GM23338 (cell line): Measurements from ENCODE around the gene TAPBP. TPM values are rescaled to one million over a fixed set of nuclear protein-coding genes. Genes with fewer than 3 reads are reported as not detected.

Experiments used
- ATAC-seq: fragments of 200-7000 bp; cut with Tn5 transposase; 3 replicates; pipeline ENCODE4 v1.9.1; 2020
- DNase-seq: peaks from one replicate; pipeline ENCODE4 v3.0.0-alpha.2; 2015; ENCODE audit warnings: low spot score
- H2AFZ ChIP-seq: fragments of 200-600 bp; sonication (generic); 2 replicates; pipeline ENCODE4 v1.8.0; 2016; ENCODE audit warnings: antibody characterized with exemption, mild to moderate bottlenecking, moderate library complexity
- H3F3A ChIP-seq: fragments of 200-600 bp; sonication (generic); replicated peaks from 2 replicates; pipeline ENCODE4 v1.8.0; 2017; ENCODE audit warnings: antibody characterized with exemption, mixed run types, low read depth
- H3K27ac ChIP-seq: fragments of 200-600 bp; sonication (generic); 2 replicates; pipeline ENCODE4 v1.6.1; 2016; ENCODE audit warnings: low read depth
- H3K27me3 ChIP-seq: fragments of 200-600 bp; sonication (generic); 2 replicates; pipeline ENCODE4 v1.8.0; 2016; ENCODE audit warnings: mild to moderate bottlenecking, mixed run types, moderate library complexity; ENCODE audit not compliant: insufficient read depth
- H3K36me3 ChIP-seq: fragments of 200-600 bp; sonication (generic); 2 replicates; pipeline ENCODE4 v1.8.0; 2016; ENCODE audit warnings: mild to moderate bottlenecking; ENCODE audit not compliant: insufficient read depth
- H3K4me1 ChIP-seq: fragments of 200-600 bp; sonication (generic); 2 replicates; pipeline ENCODE4 v1.8.0; 2016; ENCODE audit warnings: mild to moderate bottlenecking, moderate library complexity; ENCODE audit not compliant: insufficient read depth
- H3K4me2 ChIP-seq: fragments of 200-600 bp; sonication (generic); 2 replicates; pipeline ENCODE4 v1.7.1; 2017; ENCODE audit warnings: mixed run types
- H3K4me3 ChIP-seq: fragments of 200-600 bp; sonication (generic); 2 replicates; pipeline ENCODE4 v1.6.1; 2016; ENCODE audit warnings: mixed run types
- H3K79me2 ChIP-seq: fragments of 200-600 bp; sonication (generic); replicated peaks from 2 replicates; pipeline ENCODE4 v1.8.0; 2017; ENCODE audit warnings: mild to moderate bottlenecking; ENCODE audit not compliant: insufficient read depth
- H3K9me2 ChIP-seq: fragments of 200-600 bp; sonication (generic); 2 replicates; pipeline ENCODE4 v1.8.0; 2017; ENCODE audit not compliant: insufficient read depth
- H4K20me1 ChIP-seq: fragments of 200-600 bp; sonication (generic); replicated peaks from 2 replicates; pipeline ENCODE4 v1.8.0; 2017; ENCODE audit warnings: mild to moderate bottlenecking; ENCODE audit not compliant: insufficient read depth
- H3K27ac Mint-ChIP-seq: 2 replicates; pipeline ENCODE4 v1.8.0; 2020; ENCODE audit warnings: inconsistent platforms, mild to moderate bottlenecking, moderate library complexity, mixed read lengths
- H3K27me3 Mint-ChIP-seq: 3 replicates; pipeline ENCODE4 v1.8.0; 2022; ENCODE audit warnings: low read depth, mild to moderate bottlenecking, moderate library complexity, mixed read lengths, inconsistent platforms; ENCODE audit not compliant: insufficient read depth, poor library complexity
- H3K36me3 Mint-ChIP-seq: 3 replicates; pipeline ENCODE4 v1.8.0; 2021; ENCODE audit warnings: low read depth, mild to moderate bottlenecking, inconsistent platforms, moderate library complexity, mixed read lengths
- H3K4me1 Mint-ChIP-seq: 3 replicates; pipeline ENCODE4 v1.8.0; 2020; ENCODE audit warnings: mild to moderate bottlenecking, inconsistent platforms, mixed read lengths
- H3K4me3 Mint-ChIP-seq: 3 replicates; pipeline ENCODE4 v1.8.0; 2021; ENCODE audit warnings: moderate library complexity, mild to moderate bottlenecking, inconsistent platforms, mixed read lengths
- H3K9me3 Mint-ChIP-seq: 3 replicates; pipeline ENCODE4 v1.8.0; 2020; ENCODE audit warnings: moderate library complexity, mild to moderate bottlenecking, inconsistent platforms, mixed read lengths
- CREB1 ChIP-seq: fragments of 250-450 bp; sonication (Bioruptor Pico); IDR thresholded peaks from 2 replicates; pipeline ENCODE4 v1.5.0; 2020; ENCODE audit warnings: low read depth, mild to moderate bottlenecking, moderate library complexity
- CTCF ChIP-seq, 2 experiments: fragments of 200-600 bp in 1 of 2; sonication (generic) in 1 of 2; conservative IDR thresholded peaks; 2 replicates each; pipeline versions ENCODE4 v1.5.1 to v1.6.1; 2016 to 2017; ENCODE audit warnings: antibody characterized with exemption in 2 of 2, low read depth in 2 of 2, mild to moderate bottlenecking in 2 of 2, moderate library complexity in 1 of 2
- ETS1 ChIP-seq: IDR thresholded peaks from 2 replicates; pipeline ENCODE4 v1.6.1; 2016; ENCODE audit warnings: antibody characterized with exemption
- EZH2 ChIP-seq: fragments of 200-600 bp; sonication (generic); IDR thresholded peaks from one replicate; pipeline ENCODE4 v1.8.0; 2017; ENCODE audit warnings: antibody characterized with exemption, mild to moderate bottlenecking, low read depth; ENCODE audit not compliant: unreplicated experiment
- EZH2phosphoT487 ChIP-seq: fragments of 200-600 bp; sonication (generic); IDR thresholded peaks from one replicate; pipeline ENCODE4 v1.8.1; 2018; ENCODE audit warnings: antibody characterized with exemption; ENCODE audit not compliant: unreplicated experiment
- JUNB ChIP-seq: IDR thresholded peaks from one replicate; pipeline ENCODE4 v1.6.1; 2016; ENCODE audit warnings: antibody characterized with exemption; ENCODE audit not compliant: unreplicated experiment
- NANOG ChIP-seq: IDR thresholded peaks from 2 replicates; pipeline ENCODE4 v1.6.1; 2016; ENCODE audit warnings: antibody characterized with exemption, borderline replicate concordance
- POLR2AphosphoS5 ChIP-seq: IDR thresholded peaks from 2 replicates; pipeline ENCODE4 v1.6.1; 2016; ENCODE audit warnings: antibody characterized with exemption, low read depth
- STAT1 ChIP-seq: IDR thresholded peaks from one replicate; pipeline ENCODE4 v1.6.1; 2016; ENCODE audit warnings: antibody characterized with exemption; ENCODE audit not compliant: unreplicated experiment
- ZNF114 ChIP-seq: fragments of 250-450 bp; sonication (Bioruptor Pico); IDR thresholded peaks from 2 replicates; pipeline ENCODE4 v1.5.0; 2020; ENCODE audit warnings: mild to moderate bottlenecking, moderate library complexity
- ZNF331 ChIP-seq: fragments of 250-450 bp; sonication (Bioruptor Pico); IDR thresholded peaks from 2 replicates; pipeline ENCODE4 v1.5.0; 2020; ENCODE audit warnings: low read depth, mild to moderate bottlenecking, moderate library complexity
- polyA plus RNA-seq: library from polyadenylated mRNA; unstranded; fragments of >200 nt; fragmentation: Nextera tagmentation; extraction: Ambion mirVana; gene quantifications from 2 replicates; pipeline ENCODE4 v1.2.1, GENCODE V29; 2016
- total RNA-seq: library from RNA; depleted of rRNA; stranded (reverse); fragments of >200 nt; shearing (Covaris generic); gene quantifications from 2 replicates; pipeline ENCODE4 v1.2.3, GENCODE V29; 2014
- TF ChIP-seq, protein P1 (sequence below): IDR thresholded peaks from one replicate; pipeline ENCODE4 v1.6.1; 2018; ENCODE audit warnings: antibody characterized with exemption; ENCODE audit not compliant: unreplicated experiment
- TF ChIP-seq, protein P2 (sequence below): fragments of 250-450 bp; sonication (Bioruptor Pico); IDR thresholded peaks from 2 replicates; pipeline ENCODE4 v1.5.0; 2020; ENCODE audit warnings: mild to moderate bottlenecking, moderate library complexity

Gene TAPBP
- total and polyA plus RNA-seq, 2 experiments from 2014 or later = 19.9 to 37.5 TPM

GRCh38 chr6:33319939-33320314 is 6.0 kb upstream of the TAPBP start:
- no peak for ATAC-seq
- Histone ChIP-seq H3K9me2 (no peaks in the 10 kb centered on the region), H3K4me2 (no peak overlapping the region)

More at GRCh38 chr6:33319939-33320314, 6.0 kb upstream of the TAPBP start:
- peak overlapping the region; percentile 93; the same call in 1 of the 3 replicates for H3K4me3 Mint-ChIP-seq
- TF ChIP-seq ZNF114 (CRISPR knock-in tag) (no peak), ZNF331 (CRISPR knock-in tag) (no peak), ETS1 (no peak), JUNB (no peak), EZH2 (no peak), STAT1 (no peak), EZH2phosphoT487 (no peak), CTCF (conservative IDR thresholded peaks at IDR 0.05; ENCODE audit: low read depth in 2 of 2) (no peak), CREB1 (CRISPR knock-in tag) (no peak), NANOG (no peak), POLR2AphosphoS5 (no peak)
- TF ChIP-seq, protein P1, sequence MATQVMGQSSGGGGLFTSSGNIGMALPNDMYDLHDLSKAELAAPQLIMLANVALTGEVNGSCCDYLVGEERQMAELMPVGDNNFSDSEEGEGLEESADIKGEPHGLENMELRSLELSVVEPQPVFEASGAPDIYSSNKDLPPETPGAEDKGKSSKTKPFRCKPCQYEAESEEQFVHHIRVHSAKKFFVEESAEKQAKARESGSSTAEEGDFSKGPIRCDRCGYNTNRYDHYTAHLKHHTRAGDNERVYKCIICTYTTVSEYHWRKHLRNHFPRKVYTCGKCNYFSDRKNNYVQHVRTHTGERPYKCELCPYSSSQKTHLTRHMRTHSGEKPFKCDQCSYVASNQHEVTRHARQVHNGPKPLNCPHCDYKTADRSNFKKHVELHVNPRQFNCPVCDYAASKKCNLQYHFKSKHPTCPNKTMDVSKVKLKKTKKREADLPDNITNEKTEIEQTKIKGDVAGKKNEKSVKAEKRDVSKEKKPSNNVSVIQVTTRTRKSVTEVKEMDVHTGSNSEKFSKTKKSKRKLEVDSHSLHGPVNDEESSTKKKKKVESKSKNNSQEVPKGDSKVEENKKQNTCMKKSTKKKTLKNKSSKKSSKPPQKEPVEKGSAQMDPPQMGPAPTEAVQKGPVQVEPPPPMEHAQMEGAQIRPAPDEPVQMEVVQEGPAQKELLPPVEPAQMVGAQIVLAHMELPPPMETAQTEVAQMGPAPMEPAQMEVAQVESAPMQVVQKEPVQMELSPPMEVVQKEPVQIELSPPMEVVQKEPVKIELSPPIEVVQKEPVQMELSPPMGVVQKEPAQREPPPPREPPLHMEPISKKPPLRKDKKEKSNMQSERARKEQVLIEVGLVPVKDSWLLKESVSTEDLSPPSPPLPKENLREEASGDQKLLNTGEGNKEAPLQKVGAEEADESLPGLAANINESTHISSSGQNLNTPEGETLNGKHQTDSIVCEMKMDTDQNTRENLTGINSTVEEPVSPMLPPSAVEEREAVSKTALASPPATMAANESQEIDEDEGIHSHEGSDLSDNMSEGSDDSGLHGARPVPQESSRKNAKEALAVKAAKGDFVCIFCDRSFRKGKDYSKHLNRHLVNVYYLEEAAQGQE = no peak
- TF ChIP-seq, protein P2, sequence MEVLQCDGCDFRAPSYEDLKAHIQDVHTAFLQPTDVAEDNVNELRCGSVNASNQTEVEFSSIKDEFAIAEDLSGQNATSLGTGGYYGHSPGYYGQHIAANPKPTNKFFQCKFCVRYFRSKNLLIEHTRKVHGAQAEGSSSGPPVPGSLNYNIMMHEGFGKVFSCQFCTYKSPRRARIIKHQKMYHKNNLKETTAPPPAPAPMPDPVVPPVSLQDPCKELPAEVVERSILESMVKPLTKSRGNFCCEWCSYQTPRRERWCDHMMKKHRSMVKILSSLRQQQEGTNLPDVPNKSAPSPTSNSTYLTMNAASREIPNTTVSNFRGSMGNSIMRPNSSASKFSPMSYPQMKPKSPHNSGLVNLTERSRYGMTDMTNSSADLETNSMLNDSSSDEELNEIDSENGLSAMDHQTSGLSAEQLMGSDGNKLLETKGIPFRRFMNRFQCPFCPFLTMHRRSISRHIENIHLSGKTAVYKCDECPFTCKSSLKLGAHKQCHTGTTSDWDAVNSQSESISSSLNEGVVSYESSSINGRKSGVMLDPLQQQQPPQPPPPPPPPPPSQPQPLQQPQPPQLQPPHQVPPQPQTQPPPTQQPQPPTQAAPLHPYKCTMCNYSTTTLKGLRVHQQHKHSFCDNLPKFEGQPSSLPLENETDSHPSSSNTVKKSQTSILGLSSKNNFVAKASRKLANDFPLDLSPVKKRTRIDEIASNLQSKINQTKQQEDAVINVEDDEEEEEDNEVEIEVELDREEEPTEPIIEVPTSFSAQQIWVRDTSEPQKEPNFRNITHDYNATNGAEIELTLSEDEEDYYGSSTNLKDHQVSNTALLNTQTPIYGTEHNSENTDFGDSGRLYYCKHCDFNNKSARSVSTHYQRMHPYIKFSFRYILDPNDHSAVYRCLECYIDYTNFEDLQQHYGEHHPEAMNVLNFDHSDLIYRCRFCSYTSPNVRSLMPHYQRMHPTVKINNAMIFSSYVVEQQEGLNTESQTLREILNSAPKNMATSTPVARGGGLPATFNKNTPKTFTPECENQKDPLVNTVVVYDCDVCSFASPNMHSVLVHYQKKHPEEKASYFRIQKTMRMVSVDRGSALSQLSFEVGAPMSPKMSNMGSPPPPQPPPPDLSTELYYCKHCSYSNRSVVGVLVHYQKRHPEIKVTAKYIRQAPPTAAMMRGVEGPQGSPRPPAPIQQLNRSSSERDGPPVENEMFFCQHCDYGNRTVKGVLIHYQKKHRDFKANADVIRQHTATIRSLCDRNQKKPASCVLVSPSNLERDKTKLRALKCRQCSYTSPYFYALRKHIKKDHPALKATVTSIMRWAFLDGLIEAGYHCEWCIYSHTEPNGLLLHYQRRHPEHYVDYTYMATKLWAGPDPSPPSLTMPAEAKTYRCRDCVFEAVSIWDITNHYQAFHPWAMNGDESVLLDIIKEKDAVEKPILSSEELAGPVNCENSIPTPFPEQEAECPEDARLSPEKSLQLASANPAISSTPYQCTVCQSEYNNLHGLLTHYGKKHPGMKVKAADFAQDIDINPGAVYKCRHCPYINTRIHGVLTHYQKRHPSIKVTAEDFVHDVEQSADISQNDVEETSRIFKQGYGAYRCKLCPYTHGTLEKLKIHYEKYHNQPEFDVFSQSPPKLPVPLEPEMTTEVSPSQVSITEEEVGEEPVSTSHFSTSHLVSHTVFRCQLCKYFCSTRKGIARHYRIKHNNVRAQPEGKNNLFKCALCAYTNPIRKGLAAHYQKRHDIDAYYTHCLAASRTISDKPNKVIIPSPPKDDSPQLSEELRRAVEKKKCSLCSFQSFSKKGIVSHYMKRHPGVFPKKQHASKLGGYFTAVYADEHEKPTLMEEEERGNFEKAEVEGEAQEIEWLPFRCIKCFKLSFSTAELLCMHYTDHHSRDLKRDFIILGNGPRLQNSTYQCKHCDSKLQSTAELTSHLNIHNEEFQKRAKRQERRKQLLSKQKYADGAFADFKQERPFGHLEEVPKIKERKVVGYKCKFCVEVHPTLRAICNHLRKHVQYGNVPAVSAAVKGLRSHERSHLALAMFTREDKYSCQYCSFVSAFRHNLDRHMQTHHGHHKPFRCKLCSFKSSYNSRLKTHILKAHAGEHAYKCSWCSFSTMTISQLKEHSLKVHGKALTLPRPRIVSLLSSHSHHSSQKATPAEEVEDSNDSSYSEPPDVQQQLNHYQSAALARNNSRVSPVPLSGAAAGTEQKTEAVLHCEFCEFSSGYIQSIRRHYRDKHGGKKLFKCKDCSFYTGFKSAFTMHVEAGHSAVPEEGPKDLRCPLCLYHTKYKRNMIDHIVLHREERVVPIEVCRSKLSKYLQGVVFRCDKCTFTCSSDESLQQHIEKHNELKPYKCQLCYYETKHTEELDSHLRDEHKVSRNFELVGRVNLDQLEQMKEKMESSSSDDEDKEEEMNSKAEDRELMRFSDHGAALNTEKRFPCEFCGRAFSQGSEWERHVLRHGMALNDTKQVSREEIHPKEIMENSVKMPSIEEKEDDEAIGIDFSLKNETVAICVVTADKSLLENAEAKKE = no peak
- Histone ChIP-seq H3F3A (peaks cover 20% of the 10 kb centered on the region), H4K20me1 (peaks cover 11% of the 10 kb centered on the region), H3K36me3 (peaks cover 14% of the 10 kb centered on the region), H3K79me2 (peaks cover 36% of the 10 kb centered on the region), H3K4me1 (peaks cover 50% of the 10 kb centered on the region), H2AFZ (no peak overlapping the region), H3K27ac (peak overlapping the region; percentile 63; the same call in 1 of the 2 replicates), H3K4me3 (no peak overlapping the region), H3K27me3 (no peaks in the 10 kb centered on the region)
- H3K9me3 Mint-ChIP-seq = no peaks in the 10 kb centered on the region; the same call in 1 of the 3 replicates
- peaks cover 69% of the 10 kb centered on the region for H3K4me1 Mint-ChIP-seq
- no peak for DNase-seq
- H3K27me3 Mint-ChIP-seq = peaks cover 18% of the 10 kb centered on the region
- H3K27ac Mint-ChIP-seq = no peak overlapping the region
- H3K36me3 Mint-ChIP-seq = peaks cover 42% of the 10 kb centered on the region
